Hematopoietic multipotent progenitor cell treated with erythropoietin and hydrocortisone succinate and interleukin-3 and kit ligand, for 17 days (in vitro differentiated cells): Measurements from ENCODE around the gene HMGCS2.
"Not testable (repeated sequence)": the region's sequence is repeated elsewhere in the genome, so short reads cannot be mapped to it uniquely, and the experiment has no call there.

Experiments used
- DNase-seq: peaks from one replicate; pipeline ENCODE4 v3.0.0-alpha.2; 2015; ENCODE audit warnings: low spot score

HMGCS2 gene

DNA sequence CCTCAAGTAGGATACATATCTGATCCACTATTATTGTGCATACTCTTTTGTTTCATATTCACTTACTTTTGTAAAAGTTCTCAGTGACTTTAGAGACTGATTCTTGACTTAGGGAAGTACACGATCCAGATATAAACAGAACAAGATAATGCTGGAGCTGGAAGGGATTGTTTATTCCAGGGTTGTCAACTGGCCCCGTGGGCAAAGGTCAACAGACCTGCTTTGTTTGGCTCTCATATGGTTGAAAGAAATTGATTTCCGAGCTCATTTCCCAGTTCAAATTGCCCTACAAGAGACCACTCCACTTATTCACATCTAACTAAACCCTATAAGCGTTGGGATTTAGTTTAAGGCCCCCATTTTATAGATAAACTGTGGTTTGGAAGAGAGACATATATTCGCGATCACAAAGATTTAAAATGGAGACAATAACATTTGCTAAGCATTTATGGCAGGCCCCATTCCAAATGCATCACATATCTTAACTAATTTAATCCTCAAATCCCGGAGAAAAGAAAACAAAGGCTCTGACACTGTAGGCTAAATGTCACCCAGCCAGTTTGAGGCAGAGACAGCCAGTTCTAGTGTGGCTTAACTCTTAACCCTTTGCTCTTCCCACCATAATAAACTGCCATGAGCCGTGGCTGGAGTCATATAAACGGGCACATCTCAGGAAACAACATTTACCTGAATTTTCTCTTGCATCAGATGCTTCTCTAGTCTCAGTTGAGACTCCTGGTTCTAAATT, 21.9 kb upstream of the HMGCS2 start:
- no peak for DNase-seq

DNA sequence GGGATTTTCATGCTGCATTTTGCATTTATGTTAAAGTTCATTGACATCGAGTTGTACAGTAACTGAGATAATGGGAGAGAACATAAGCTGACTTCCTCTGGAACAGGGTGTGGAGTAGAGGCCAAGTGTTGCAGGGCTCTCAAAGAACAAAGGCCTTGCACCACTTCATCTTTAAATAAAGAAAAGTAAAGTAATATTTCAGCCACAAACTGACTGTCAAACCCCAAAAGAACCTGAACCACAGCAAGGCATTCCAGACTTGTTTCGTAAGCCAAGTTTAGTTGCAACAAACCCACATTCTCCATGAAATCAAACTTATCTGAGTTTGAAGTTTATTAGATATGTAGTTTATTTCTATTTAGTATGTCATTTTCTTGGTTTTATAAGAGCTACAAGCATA, 19.1 kb upstream of the HMGCS2 start:
- DNase-seq: no peak

DNA sequence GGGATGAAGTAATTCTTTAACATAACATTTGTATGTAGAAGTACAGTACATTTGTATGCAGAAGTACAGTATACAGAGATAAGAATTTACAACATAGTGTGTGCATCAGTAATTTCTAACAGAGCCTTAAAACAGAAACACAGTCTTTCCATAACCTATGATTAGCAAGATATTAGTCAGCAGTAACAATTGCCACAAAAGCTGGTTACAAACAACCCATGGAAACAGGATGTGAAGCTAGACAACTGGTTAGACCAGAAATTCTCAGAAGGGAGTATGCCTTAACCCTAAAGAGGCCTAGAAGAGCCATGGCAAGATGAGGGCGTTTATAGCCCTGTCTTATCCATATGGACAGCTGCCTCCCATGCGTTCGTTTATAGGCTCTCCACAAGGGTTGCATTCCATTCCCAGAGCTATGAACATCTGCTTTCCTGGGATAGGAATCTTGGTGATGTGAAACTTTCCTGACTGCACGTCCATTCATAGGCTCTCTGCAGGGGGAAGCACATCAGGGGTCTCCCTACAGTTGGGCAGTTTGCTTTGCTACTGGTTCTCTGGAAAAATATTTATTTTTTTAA, 17.9 kb upstream of the HMGCS2 start:
- not testable (repeated sequence) for DNase-seq

DNA sequence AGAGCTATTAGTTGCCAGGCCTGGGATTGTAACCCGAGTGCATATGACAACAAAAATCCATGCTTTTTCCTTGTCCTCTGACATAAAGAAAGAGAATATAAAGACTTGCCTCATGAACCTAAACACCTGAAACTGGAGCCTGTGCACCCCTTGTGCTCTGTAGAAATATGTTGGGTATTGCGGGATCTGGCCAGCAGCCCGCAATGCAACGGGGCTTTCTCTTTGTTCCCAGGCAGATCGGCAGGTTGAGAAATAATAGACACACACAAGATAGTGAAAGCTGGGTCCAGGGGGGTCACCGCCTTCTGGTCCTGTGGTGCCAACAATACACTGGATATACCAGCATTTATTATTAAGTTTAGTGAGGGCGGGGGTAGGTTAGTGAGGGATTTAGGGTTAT, 17.3 kb upstream of the HMGCS2 start:
- not testable (repeated sequence) for DNase-seq

DNA sequence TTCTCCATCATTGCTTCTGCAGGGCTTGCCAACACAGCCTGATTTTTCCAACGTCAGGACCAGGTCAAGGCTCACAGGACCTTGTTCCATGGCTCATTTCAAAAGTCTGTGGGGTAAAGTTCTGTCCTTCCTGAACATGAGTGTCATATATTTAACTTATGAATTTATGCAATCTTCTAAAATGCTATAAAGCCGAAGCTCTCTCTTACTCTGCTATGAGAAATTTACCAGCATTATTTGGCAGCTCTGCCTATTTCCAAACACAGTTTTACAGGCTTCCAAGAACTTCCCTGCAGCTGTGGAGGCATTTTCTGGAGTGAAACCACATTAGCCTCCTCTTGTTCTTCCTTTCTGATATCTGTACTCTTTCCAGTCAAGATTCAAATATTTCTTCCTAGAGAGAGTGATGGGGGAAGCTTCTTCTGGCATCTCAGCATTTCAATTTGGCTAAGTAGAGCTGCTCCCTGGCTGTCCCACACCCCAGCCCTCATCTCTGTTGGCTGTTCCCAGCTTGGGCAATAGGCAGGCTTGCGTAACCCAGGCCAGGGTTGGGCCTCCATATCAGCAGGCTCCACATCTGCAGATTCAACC, 15.6 kb upstream of the HMGCS2 start:
- no peak for DNase-seq

DNA sequence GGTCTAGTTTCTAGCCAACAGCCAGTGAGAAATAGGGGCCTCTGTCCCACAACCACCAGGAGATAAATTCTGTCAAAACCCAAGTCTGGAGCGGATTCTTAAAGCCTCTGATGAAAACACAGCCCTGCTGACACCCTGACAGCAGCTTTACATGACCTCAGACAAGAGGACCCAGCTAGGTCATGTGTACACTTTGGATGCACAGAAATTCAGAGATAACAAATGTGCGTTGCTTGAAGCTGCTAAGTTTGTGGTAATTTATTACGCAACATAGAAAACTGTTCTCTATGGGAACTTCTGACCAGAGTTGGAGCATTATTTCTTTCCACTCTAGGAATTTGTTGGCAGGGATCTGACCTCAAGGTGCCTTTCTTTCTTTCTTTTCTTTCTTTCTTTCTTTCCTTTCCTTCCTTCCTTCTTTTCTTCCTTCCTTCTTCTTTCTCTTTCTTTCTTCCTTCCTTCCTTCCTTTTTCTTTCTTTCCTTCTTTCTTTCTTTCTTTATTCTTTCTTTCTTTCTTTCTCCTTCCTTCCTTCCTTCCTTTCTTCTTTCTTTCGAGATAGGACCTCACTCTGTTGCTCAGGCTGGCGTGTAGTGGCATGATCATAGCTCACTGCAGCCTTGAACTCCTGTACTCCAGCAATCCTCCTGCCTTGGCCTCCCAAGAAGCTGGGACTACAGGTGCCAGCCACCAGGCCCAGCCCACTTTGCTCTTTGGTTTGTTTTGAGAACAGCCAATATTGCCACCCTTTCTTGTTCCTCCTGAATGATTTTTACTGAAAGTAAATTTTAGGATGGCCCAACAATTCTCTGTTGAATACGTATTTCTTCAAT, 14.9 kb upstream of the HMGCS2 start:
- DNase-seq: no peak

DNA sequence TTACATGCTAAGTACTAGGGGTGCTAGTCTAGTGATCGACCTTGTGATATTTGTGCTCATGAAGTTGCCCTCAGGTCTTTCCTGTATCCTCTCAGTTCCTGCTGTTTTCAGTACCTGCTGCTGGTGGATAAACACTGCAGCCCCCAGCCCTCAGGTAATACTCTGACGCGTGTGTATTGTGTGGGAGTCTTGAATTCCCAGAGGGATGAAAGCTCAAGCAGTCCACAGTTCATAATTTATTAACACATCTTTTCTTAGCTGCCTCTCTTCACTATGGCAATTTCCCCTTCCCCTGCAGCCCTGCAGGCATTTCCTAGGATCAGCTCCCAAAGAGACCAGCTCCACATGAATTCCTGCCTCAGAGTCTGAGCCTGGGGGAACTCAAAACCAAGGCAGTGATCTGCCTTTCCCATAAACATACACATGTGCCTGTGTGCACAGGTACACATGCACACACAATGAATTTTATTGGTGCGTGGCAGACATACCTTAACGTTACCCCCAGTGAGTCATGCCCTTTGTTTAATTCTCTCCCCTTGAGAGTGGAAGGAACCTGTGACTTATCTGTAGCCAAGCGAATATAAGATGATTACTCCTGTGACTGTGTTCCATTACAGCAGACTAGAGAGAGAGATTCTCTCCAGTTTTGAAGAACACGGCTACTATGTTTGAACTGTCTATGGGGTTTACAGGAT, 14.1 kb upstream of the HMGCS2 start:
- DNase-seq: no peak

DNA sequence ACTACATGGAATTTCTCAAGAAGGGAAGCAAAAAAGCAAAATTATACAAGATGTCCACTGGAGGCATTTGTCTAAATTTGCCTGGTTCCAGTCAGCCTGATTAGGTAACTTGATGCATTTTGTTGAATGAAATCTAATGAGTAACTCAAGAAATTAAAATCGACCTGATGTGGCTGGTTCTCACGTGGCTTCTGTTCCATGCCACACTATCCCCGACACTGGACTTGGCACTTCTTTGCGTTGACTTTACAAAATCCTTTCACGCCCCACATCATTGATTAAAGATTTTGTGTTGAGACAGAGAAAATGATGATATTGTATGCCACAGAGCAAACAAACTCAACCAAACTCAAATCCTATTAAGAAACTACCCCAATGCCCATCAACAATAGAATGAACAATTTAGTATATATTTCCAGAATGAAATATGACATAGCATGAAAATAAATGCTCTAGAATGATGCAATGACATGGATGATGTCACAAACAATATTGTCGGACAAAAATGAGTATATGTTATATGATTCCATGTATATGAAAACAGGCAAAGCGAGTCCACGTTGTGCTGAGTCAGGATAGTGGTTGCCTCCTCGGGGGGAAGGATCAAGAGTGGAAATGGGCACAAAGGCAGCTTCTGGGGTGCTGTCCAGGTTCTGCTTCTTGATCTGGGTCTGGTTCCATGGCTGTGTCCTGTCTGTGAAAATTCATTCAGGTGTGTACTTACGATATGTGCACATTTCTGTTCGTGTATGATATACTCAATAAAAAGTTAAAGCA, 12.9 kb upstream of the HMGCS2 start:
- no peak for DNase-seq

DNA sequence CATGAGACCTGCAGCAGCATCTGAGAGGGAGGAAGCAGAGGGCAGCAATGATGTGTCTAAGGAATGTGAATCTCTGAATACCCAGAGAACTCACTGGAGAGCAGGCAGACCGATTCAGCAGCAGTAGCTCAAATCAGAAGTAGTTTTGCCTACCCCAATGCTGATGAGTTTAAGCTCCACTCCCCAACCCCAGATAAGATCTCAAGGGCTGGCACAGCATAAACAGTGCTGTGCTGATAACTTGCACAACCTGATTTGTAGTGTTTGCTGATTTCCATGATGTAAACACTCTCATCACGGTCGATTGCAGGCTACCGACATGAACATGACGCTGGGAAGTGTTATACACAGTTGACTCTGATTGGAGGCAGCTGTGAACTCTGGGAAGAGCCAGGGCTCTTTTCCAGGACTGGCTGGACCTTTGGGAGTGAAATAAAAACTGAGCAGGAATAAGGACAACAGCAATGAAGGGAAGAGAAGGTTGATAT, 11.2 kb upstream of the HMGCS2 start:
- no peak for DNase-seq

DNA sequence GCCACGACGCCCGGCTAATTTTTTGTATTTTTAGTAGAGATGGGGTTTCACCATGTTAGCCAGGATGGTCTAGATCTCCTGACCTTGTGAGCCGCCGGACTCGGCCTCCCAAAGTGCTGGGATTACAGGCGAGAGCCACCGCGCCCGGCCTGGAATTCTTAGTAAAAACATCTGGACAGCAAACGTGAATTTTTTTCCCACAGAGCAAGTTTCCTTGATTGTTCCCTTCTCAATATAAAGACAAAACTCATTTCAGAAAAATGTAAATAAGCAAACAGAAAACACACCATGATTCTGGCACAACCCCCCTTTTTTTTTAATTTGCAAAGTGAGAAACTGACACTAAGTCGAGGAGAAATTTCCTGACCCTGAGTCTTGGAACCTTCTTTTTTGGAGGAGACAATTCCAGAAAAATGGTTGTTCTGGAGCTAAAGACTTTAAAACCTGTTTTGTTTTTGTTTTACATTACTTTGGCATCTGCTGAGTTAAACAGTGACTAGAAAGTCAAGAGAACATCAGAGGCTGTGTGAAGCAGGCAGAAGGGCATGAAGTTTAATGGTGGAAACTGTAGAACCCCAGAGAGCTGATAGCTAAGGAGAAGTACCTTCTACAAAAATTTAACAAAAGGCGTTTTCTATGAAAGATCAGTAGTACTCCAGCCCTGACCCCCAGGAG, 10.3 kb upstream of the HMGCS2 start:
- DNase-seq: no peak

DNA sequence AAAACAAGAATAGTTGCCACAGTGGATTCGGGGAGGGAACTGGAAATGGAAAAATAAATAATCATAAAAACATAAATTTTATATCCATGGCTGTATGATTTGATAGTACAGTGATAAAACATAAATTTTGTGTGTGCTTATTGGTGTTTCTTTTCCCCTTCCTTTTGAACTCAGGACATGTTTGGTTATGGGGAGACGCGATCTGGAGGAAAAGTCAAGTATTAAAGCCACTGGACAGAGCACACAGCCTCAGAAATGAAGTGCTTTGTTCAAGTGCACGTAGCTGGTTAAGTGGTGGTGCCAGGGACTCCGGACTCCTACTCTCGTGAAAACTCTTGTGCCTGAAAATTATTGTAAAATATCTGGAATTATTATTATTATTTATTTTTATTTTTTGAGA, 9.7 kb upstream of the HMGCS2 start:
- no peak for DNase-seq

DNA sequence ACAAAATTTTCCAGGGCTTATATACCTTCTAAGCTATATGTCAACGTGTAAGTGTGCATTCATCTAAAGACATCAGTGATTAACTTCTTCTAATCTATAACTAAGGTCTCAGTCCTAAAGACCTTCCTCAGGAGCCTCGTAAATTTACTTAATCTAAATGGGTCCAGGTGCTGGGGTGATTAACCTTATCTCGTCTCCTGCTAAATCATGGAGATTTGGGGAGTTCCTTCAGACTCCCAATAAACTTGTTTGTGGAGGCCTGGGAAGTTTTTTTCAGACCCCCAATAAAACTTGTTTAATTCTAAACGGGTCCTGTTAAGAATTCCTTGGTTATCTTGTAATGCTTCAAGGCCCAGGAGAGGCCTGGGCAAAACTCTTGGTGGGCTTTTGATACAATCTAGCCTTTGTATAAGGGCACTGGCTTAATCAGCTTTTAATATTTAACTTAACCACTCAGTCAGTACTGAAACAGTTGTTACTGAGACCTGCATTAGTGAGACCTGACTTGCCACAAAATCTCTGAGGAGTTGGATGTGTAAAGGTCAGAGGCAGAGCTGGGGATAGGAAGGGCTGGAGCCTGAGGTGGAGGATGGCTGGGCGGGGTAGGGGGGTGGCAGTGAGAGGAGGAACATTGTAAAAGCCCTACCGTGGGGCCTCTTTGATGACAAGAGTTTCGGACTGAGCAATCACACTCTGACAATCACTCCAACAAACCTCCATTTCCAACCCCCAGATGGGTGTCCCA, 6.2 kb upstream of the HMGCS2 start:
- DNase-seq: no peak

DNA sequence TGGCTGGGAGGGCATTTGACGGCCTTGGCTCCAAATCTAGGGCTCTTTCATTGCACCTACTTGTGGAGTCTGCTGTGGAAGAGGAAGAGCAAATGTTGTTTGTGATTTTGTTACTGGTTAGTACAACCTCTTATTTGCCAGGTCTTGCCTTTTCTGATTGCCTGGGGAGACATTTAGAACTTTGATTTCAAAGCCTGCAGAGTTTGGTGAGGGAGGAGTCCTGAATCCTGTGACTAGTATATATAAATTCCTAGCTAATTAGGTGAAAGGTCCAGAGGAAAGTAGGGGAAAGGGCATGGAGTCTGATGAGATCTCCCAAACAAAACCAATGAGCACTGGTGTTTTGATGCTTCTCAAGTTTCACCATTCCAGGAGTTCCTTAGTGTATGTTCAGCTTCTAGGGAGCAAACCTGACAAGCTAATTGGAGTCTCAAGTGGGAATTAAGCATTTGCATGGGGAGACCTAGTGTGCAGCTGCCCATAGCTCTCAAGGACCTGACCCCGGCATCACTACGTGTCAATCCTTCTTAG, 5.1 kb upstream of the HMGCS2 start:
- DNase-seq: no peak

DNA sequence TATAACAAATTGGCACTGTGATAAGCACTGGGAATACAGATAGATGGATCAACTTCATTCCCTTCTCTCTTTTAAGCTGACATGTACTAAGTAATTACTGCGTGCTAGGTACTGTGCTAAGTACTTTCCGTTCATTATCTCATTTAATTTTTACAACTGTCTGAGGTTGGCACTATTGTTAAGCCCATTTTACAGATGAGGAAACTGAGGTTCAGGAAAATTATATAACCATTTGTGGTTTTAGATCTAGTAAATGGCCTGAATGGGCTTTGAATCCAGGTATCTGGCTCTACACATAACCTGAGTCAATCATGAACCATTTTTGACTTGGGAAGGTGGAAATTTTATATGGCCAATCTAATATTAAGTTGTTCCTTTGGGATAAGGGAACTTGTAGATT, 3.6 kb upstream of the HMGCS2 start:
- no peak for DNase-seq

DNA sequence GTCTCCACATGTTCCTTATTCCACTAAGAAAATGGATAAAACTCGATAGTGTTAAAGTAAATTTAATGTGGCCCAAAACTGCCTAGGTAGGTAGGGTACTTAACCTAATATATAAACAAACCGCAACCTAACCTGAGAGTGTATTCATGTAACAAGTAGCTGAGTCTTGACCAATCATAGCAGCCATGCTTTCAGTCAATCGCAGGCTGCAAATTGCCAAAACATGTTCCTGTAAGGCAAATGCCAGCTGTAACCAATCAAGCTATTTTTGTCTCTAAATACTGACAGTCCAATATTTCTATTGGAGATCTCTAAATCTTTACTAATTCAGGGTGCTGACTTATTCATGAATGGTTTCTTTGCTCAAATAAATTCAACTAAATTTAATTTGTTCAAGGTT, 3.1 kb upstream of the HMGCS2 start:
- no peak for DNase-seq

DNA sequence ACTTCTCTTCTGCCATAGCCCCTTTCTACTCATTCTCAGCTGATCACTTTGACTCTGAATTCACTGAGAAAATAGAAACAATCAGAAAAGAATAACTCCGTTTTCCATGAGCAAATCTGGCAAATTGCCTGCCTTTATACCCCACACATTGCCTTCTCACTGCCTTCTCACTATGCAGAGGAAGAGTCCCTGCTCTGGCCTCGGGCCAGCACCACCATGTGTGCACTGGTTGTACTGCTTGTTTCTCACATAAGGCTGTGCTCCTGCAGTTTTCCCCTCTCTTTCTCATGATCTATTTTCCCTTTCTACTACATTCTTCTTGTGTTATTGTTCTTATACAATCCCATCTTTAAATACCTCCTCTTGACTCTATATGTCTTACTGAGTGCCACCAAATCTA, 2.3 kb upstream of the HMGCS2 start:
- DNase-seq: no peak

DNA sequence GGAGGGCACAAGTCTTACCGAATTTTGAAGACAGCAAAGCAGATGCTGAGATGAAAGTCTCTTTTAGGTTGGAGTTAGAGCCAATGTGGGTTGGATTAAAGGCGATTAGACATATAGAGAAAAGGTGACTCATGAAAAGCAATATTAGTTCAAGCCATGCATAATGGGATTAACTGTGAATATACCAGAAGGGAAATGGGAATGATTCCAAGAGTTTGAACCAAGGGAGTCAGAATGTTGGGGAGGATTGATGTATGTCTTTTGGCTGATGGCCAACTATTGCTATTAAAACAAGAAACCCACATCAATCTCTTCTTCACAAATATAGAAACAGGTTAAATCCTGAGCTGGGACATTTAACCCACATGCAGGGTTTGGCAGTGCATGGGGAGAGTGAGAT, 1.2 kb downstream of the HMGCS2 start:
- DNase-seq: no peak

DNA sequence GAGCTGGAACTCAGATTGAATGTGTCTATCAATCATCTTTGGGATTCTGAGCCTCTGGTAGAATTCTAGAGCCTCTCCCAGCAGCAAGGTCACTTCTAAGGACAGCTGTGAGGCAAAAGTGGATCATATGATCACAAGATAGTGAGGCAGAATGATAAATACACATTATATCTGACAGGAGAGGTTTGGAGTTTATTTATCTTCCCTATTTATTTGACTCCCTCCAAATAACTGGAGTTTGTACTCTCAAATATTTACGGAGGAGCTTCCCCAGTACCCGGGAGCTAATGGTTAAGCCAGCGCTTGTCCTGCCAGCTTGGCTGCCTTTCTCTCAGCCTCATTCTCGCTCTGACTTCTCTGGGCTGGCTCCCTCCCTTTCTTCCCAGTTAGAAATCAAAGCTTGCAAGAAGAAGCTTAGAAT, 2.3 kb downstream of the HMGCS2 start:
- no peak for DNase-seq

DNA sequence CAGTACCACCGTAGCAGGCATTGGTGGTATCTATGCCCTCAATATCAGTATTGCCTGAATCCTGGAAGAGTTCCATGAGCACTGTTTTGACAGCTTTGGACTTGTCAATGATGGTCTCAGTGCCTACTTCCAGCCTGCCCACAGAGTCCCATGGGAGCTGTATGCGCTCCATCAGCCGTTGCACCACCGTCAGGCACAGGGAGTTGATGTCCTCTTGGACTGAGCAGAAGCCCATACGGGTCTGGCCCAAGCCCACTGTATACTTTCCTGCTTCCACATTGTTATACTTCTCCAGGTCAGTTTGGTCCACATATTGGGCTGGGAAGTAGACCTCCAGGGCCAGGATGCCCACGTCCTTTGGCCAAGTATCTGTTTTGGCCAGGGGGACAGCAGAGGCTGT, 4.5 kb downstream of the HMGCS2 start:
- DNase-seq: no peak

DNA sequence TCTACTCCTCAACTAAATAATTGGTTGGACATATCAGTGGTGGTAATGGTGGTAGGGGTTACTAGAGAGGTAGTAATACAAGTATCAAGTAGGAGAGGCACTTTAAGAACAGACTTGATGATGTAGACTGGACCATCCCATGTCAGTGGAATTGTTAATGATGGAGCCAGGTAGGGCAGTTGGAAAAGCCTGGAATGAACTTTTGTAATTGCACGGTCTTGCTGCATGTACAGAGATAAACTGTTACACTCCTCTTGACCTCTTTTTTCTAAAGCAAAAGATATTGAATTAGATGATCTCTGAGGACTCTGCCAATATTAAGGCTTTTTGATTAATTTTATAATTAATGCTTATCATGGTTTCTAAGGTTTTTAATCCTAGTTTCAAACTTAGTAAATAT, 5.8 kb downstream of the HMGCS2 start:
- no peak for DNase-seq
